MG63 (cell line): ENCODE results near the gene KATNIP. TPM values are rescaled to one million over a fixed set of nuclear protein-coding genes. Genes with fewer than 3 reads are reported as not detected.

ENCODE experiments used
- DNase-seq: peaks from one replicate; pipeline ENCODE4 v3.0.0-alpha.2; 2020
- H3K27me3 ChIP-seq: fragments of 250-450 bp; sonication (Bioruptor Pico); 2 replicates; pipeline ENCODE4 v1.5.1; 2020; ENCODE audit warnings: mild to moderate bottlenecking, moderate library complexity
- H3K36me3 ChIP-seq: fragments of 250-450 bp; sonication (Bioruptor Pico); 2 replicates; pipeline ENCODE4 v1.5.1; 2020; ENCODE audit warnings: mild to moderate bottlenecking, moderate library complexity
- H3K4me3 ChIP-seq: fragments of 250-450 bp; sonication (Bioruptor Pico); 2 replicates; pipeline ENCODE4 v1.5.1; 2020; ENCODE audit warnings: mild to moderate bottlenecking, moderate library complexity
- H3K9me3 ChIP-seq: fragments of 250-450 bp; sonication (Bioruptor Pico); 2 replicates; pipeline ENCODE4 v1.5.1; 2020; ENCODE audit warnings: mild to moderate bottlenecking, moderate library complexity
- total RNA-seq: library from RNA; depleted of rRNA; stranded (reverse); fragments of >200 nt; shearing (Covaris generic); gene quantifications from 2 replicates; pipeline ENCODE4 v1.2.3, GENCODE V29; 2014; ENCODE audit warnings: low replicate concordance; rRNA removed

Gene KATNIP
- total RNA-seq = 1.5 and 8.0 TPM in 2 replicates

- H3K27me3 ChIP-seq = no peaks in the 10 kb centered on the region
- H3K36me3 ChIP-seq = peaks cover 32% of the 10 kb centered on the region
- H3K9me3 ChIP-seq = no peaks in the 10 kb centered on the region
- DNase-seq = peak; percentile 99
- peak within 1 kb of the TSS; percentile 99 for H3K4me3 ChIP-seq
Measured at GRCh38 chr16:27549746-27550581, at the start of gene KATNIP, which contains the start of gene GTF3C1. KATNIP (plus strand) TSS chr16:27550144; CDS start chr16:27550171, 27 bp downstream. GTF3C1 (minus strand) TSS chr16:27549913; CDS start chr16:27549890, 23 bp downstream.

GRCh38 chr16:27500801-27501200 lies 49.1 kb upstream of the KATNIP start:
- Histone ChIP-seq H3K36me3 (peaks cover 94% of the 10 kb centered on the region), H3K27me3 (no peaks in the 10 kb centered on the region), H3K4me3 (no peak overlapping the region), H3K9me3 (no peaks in the 10 kb centered on the region)
- no peak for DNase-seq

- no peaks in the 10 kb centered on the region for H3K27me3 ChIP-seq
- DNase-seq = no peak
- H3K36me3 ChIP-seq = peaks cover 79% of the 10 kb centered on the region
- H3K4me3 ChIP-seq = no peak overlapping the region
- no peaks in the 10 kb centered on the region for H3K9me3 ChIP-seq
Measured at GRCh38 chr16:27503662-27504061, 46.3 kb upstream of the KATNIP start.

- Histone ChIP-seq H3K9me3 (no peaks in the 10 kb centered on the region), H3K4me3 (no peak overlapping the region), H3K36me3 (peaks cover 79% of the 10 kb centered on the region), H3K27me3 (no peaks in the 10 kb centered on the region)
- DNase-seq = no peak
Measured at GRCh38 chr16:27505297-27506236, 44.4 kb upstream of the KATNIP start.

- Histone ChIP-seq H3K9me3 (no peaks in the 10 kb centered on the region), H3K27me3 (no peaks in the 10 kb centered on the region), H3K36me3 (peaks cover 80% of the 10 kb centered on the region), H3K4me3 (no peak overlapping the region)
- no peak for DNase-seq
Measured at GRCh38 chr16:27506771-27507170, 43.2 kb upstream of the KATNIP start.

- DNase-seq = no peak
- Histone ChIP-seq H3K9me3 (no peaks in the 10 kb centered on the region), H3K36me3 (peaks cover 81% of the 10 kb centered on the region), H3K27me3 (no peaks in the 10 kb centered on the region), H3K4me3 (no peak overlapping the region)
Measured at GRCh38 chr16:27508476-27508875, 41.5 kb upstream of the KATNIP start.

- DNase-seq = no peak
- Histone ChIP-seq H3K27me3 (no peaks in the 10 kb centered on the region), H3K4me3 (no peak overlapping the region), H3K9me3 (no peaks in the 10 kb centered on the region), H3K36me3 (peaks cover 73% of the 10 kb centered on the region)
Measured at GRCh38 chr16:27511657-27512448, 38.1 kb upstream of the KATNIP start.

GRCh38 chr16:27514806-27515205 lies 35.1 kb upstream of the KATNIP start:
- no peaks in the 10 kb centered on the region for H3K9me3 ChIP-seq
- DNase-seq = no peak
- H3K36me3 ChIP-seq = peaks cover 76% of the 10 kb centered on the region
- H3K4me3 ChIP-seq = no peak overlapping the region
- no peaks in the 10 kb centered on the region for H3K27me3 ChIP-seq

- DNase-seq = peak; percentile 27
- peaks cover 72% of the 10 kb centered on the region for H3K36me3 ChIP-seq
- H3K9me3 ChIP-seq = no peaks in the 10 kb centered on the region
- H3K4me3 ChIP-seq = no peak overlapping the region
- no peaks in the 10 kb centered on the region for H3K27me3 ChIP-seq
Measured at GRCh38 chr16:27515874-27516353, 34.0 kb upstream of the KATNIP start.

GRCh38 chr16:27516365-27516764 lies 33.6 kb upstream of the KATNIP start:
- Histone ChIP-seq H3K9me3 (no peaks in the 10 kb centered on the region), H3K27me3 (no peaks in the 10 kb centered on the region), H3K36me3 (peaks cover 71% of the 10 kb centered on the region), H3K4me3 (no peak overlapping the region)
- no peak for DNase-seq

- H3K4me3 ChIP-seq = no peak overlapping the region
- no peak for DNase-seq
Measured at GRCh38 chr16:27517664-27518063, 32.3 kb upstream of the KATNIP start.

GRCh38 chr16:27518226-27518625 lies 31.7 kb upstream of the KATNIP start:
- H3K4me3 ChIP-seq = no peak overlapping the region
- DNase-seq = no peak
- H3K36me3 ChIP-seq = peaks cover 65% of the 10 kb centered on the region
- no peaks in the 10 kb centered on the region for H3K9me3 ChIP-seq
- H3K27me3 ChIP-seq = no peaks in the 10 kb centered on the region

More at GRCh38 chr16:27517664-27518063, 32.3 kb upstream of the KATNIP start:
- Histone ChIP-seq H3K36me3 (peaks cover 67% of the 10 kb centered on the region), H3K9me3 (no peaks in the 10 kb centered on the region), H3K27me3 (no peaks in the 10 kb centered on the region)

- H3K4me3 ChIP-seq = no peak overlapping the region
- no peaks in the 10 kb centered on the region for H3K9me3 ChIP-seq
- H3K36me3 ChIP-seq = peaks cover 67% of the 10 kb centered on the region
- DNase-seq = no peak
- H3K27me3 ChIP-seq = no peaks in the 10 kb centered on the region
Measured at GRCh38 chr16:27520982-27521673, 28.8 kb upstream of the KATNIP start.

GRCh38 chr16:27522173-27522707 lies 27.7 kb upstream of the KATNIP start:
- H3K9me3 ChIP-seq = no peaks in the 10 kb centered on the region
- H3K36me3 ChIP-seq = peaks cover 78% of the 10 kb centered on the region
- DNase-seq = no peak
- no peaks in the 10 kb centered on the region for H3K27me3 ChIP-seq
- no peak overlapping the region for H3K4me3 ChIP-seq

- Histone ChIP-seq H3K27me3 (no peaks in the 10 kb centered on the region), H3K4me3 (no peak overlapping the region), H3K9me3 (no peaks in the 10 kb centered on the region), H3K36me3 (peaks cover 90% of the 10 kb centered on the region)
- no peak for DNase-seq
Measured at GRCh38 chr16:27526180-27526579, 23.8 kb upstream of the KATNIP start.
